SU-DHL-6 (cell line): Measurements from ENCODE around the gene MAGED4.

ENCODE experiments used
- H2AFZ ChIP-seq: fragments of 200-600 bp; sonication (generic); 2 replicates; pipeline ENCODE4 v1.6.1; 2014; ENCODE audit warnings: low read depth, mild to moderate bottlenecking, moderate library complexity, mixed read lengths, antibody characterized with exemption, low read length; ENCODE audit not compliant: severe bottlenecking
- H3F3A ChIP-seq: fragments of 200-600 bp; shearing (Covaris generic); 2 replicates; pipeline ENCODE4 v1.6.0; 2016; ENCODE audit warnings: antibody characterized with exemption, mild to moderate bottlenecking; ENCODE audit not compliant: insufficient read depth
- H3K27ac ChIP-seq: fragments of 200-600 bp; sonication (generic); 2 replicates; pipeline ENCODE4 v1.5.1; 2016; ENCODE audit warnings: low read depth, mild to moderate bottlenecking, low read length, moderate library complexity, mixed read lengths
- H3K27me3 ChIP-seq: fragments of 200-600 bp; sonication (generic), shearing (Covaris generic); 2 replicates; pipeline ENCODE4 v1.6.0; 2014; ENCODE audit warnings: mild to moderate bottlenecking, low read length
- H3K36me3 ChIP-seq: fragments of 200-600 bp; sonication (generic); 2 replicates; pipeline ENCODE4 v1.6.1; 2014; ENCODE audit warnings: mild to moderate bottlenecking, low read length, mixed read lengths
- H3K4me2 ChIP-seq: fragments of 300-600, 200-600 bp; shearing (Covaris generic), sonication (generic); 2 replicates; pipeline ENCODE4 v1.6.0; 2014; ENCODE audit warnings: low read length, low read depth, mild to moderate bottlenecking; ENCODE audit not compliant: poor library complexity, severe bottlenecking
- H3K4me3 ChIP-seq: fragments of 200-600 bp; sonication (generic); 2 replicates; pipeline ENCODE4 v1.5.1; 2014; ENCODE audit warnings: antibody characterized with exemption, low read length, mild to moderate bottlenecking, mixed read lengths; ENCODE audit not compliant: insufficient read depth, poor library complexity, severe bottlenecking
- H3K79me2 ChIP-seq: fragments of 200-600 bp; sonication (generic); 2 replicates; pipeline ENCODE4 v1.6.1; 2014; ENCODE audit warnings: mild to moderate bottlenecking, low read length, moderate library complexity; ENCODE audit not compliant: insufficient read depth
- H3K9ac ChIP-seq: fragments of 200-600 bp; sonication (generic); 2 replicates; pipeline ENCODE4 v1.7.0; 2014; ENCODE audit warnings: mild to moderate bottlenecking, low read length
- H3K9me2 ChIP-seq: fragments of 200-600 bp; sonication (generic); replicated peaks from 2 replicates; pipeline ENCODE4 v1.6.1; 2014; ENCODE audit warnings: low read length; ENCODE audit not compliant: insufficient read depth
- H3K9me3 ChIP-seq: fragments of 200-600 bp; sonication (generic); 2 replicates; pipeline ENCODE4 v1.6.1; 2014; ENCODE audit warnings: low read length, mixed read lengths; ENCODE audit not compliant: insufficient read depth
- H4K20me1 ChIP-seq: fragments of 200-600 bp; sonication (generic); 2 replicates; pipeline ENCODE4 v1.6.1; 2014; ENCODE audit warnings: low read depth, mild to moderate bottlenecking, antibody characterized with exemption, low read length, moderate library complexity, mixed read lengths
- CTCF ChIP-seq: fragments of 200-600 bp; sonication (generic); IDR thresholded peaks from one replicate; pipeline ENCODE4 v1.5.1; 2017; ENCODE audit warnings: antibody characterized with exemption, mild to moderate bottlenecking, low read length, moderate library complexity; ENCODE audit not compliant: insufficient read depth, poor library complexity, severe bottlenecking
- EZH2phosphoT487 ChIP-seq: fragments of 200-600 bp; sonication (generic), shearing (Covaris generic); conservative IDR thresholded peaks from 2 replicates; pipeline ENCODE4 v1.6.1; 2018; ENCODE audit warnings: mild to moderate bottlenecking, antibody characterized with exemption, low read length, moderate library complexity, mixed read lengths

Gene MAGED4

GRCh38 chrX:52213276-52213675 is 28.6 kb downstream of the MAGED4 start:
- H2AFZ ChIP-seq: no peak overlapping the region
- no peak overlapping the region for H3K4me3 ChIP-seq
- H3F3A ChIP-seq: no peaks in the 10 kb centered on the region
- H3K9me2 ChIP-seq: no peaks in the 10 kb centered on the region
- H3K27me3 ChIP-seq: no peaks in the 10 kb centered on the region
- H3K27ac ChIP-seq: no peak overlapping the region
- no peaks in the 10 kb centered on the region for H3K79me2 ChIP-seq
- no peaks in the 10 kb centered on the region for H4K20me1 ChIP-seq
- TF ChIP-seq EZH2phosphoT487 (no peak), CTCF (no peak)
- no peaks in the 10 kb centered on the region for H3K36me3 ChIP-seq
- no peaks in the 10 kb centered on the region for H3K9me3 ChIP-seq
- no peak overlapping the region for H3K4me2 ChIP-seq
- H3K9ac ChIP-seq: no peak overlapping the region

- Histone ChIP-seq H3K27ac (no peak overlapping the region), H3F3A (no peaks in the 10 kb centered on the region), H3K9me2 (no peaks in the 10 kb centered on the region), H3K9me3 (no peaks in the 10 kb centered on the region), H4K20me1 (no peaks in the 10 kb centered on the region), H3K9ac (no peak overlapping the region), H3K79me2 (no peaks in the 10 kb centered on the region), H3K36me3 (no peaks in the 10 kb centered on the region), H2AFZ (no peak overlapping the region), H3K4me3 (no peak overlapping the region), H3K27me3 (no peaks in the 10 kb centered on the region), H3K4me2 (no peak overlapping the region)
- TF ChIP-seq CTCF (no peak), EZH2phosphoT487 (no peak)
These were observed 31.9 kb downstream of the MAGED4 start for GRCh38 chrX:52216541-52216940.

- Histone ChIP-seq H3K36me3 (no peaks in the 10 kb centered on the region), H3K4me3 (no peak overlapping the region), H2AFZ (no peak overlapping the region), H3F3A (no peaks in the 10 kb centered on the region), H3K9me3 (no peaks in the 10 kb centered on the region), H3K9ac (no peak overlapping the region), H3K27me3 (no peaks in the 10 kb centered on the region), H3K9me2 (no peaks in the 10 kb centered on the region), H3K4me2 (no peak overlapping the region), H4K20me1 (no peaks in the 10 kb centered on the region), H3K27ac (no peak overlapping the region), H3K79me2 (no peaks in the 10 kb centered on the region)
- no peak for TF ChIP-seq CTCF
- no peak for TF ChIP-seq EZH2phosphoT487
These were observed 32.9 kb downstream of the MAGED4 start for GRCh38 chrX:52217494-52218160.
